Fibroblast of lung (primary cell): ENCODE measurements around the gene DBH. TPM values are rescaled to one million over a fixed set of nuclear protein-coding genes. Genes with fewer than 3 reads are reported as not detected.

Experiments
- DNase-seq, 2 donors: peaks; one replicate each; pipeline versions ENCODE4 v3.0.0 to v3.0.0-alpha.2; 2010; ENCODE audit warnings: low read depth in 2 of 2
- H2AFZ ChIP-seq: 2 replicates; pipeline ENCODE4 v1.5.1; 2012; ENCODE audit warnings: low read length, control low read depth, inconsistent platforms
- H3K27ac ChIP-seq: 2 replicates; pipeline ENCODE4 v1.5.1; 2011; ENCODE audit warnings: low read length, control low read depth; ENCODE audit not compliant: insufficient read depth
- H3K27me3 ChIP-seq: 2 replicates; pipeline ENCODE4 v1.5.1; 2011; ENCODE audit warnings: mild to moderate bottlenecking, low read length; ENCODE audit not compliant: control insufficient read depth, insufficient read depth
- H3K36me3 ChIP-seq: 2 replicates; pipeline ENCODE4 v1.5.1; 2011; ENCODE audit warnings: low read length; ENCODE audit not compliant: control insufficient read depth, insufficient read depth
- H3K4me1 ChIP-seq: 2 replicates; pipeline ENCODE4 v1.5.1; 2011; ENCODE audit warnings: low read length; ENCODE audit not compliant: control insufficient read depth, insufficient read depth; ENCODE audit errors: extremely low read depth
- H3K4me2 ChIP-seq: 2 replicates; pipeline ENCODE4 v1.5.1; 2011; ENCODE audit warnings: low read length, control low read depth; ENCODE audit not compliant: insufficient read depth; ENCODE audit errors: extremely low read depth
- H3K4me3 ChIP-seq, 4 experiments: fragments of 200-600 bp in 1 of 4; sonication (generic) in 1 of 4; replicated peaks in 1 of 4; 2 replicates each; pipeline ENCODE4 v1.5.1; 2011 to 2016; ENCODE audit warnings: low read length in 4 of 4, low read depth in 3 of 4, mild to moderate bottlenecking in 3 of 4, control low read depth in 2 of 4, inconsistent platforms in 1 of 4, mixed read lengths in 1 of 4; ENCODE audit not compliant: insufficient read depth in 1 of 4; ENCODE audit errors: control extremely low read depth in 1 of 4
- H3K79me2 ChIP-seq: 2 replicates; pipeline ENCODE4 v1.5.1; 2012; ENCODE audit warnings: mild to moderate bottlenecking, low read length, inconsistent platforms; ENCODE audit not compliant: control insufficient read depth, insufficient read depth
- H3K9ac ChIP-seq: 2 replicates; pipeline ENCODE4 v1.5.1; 2011; ENCODE audit warnings: mild to moderate bottlenecking, low read length, control low read depth; ENCODE audit not compliant: insufficient read depth
- H3K9me3 ChIP-seq: 2 replicates; pipeline ENCODE4 v1.5.1; 2012; ENCODE audit warnings: low read depth, low read length; ENCODE audit not compliant: control insufficient read depth, insufficient read depth
- H4K20me1 ChIP-seq: 2 replicates; pipeline ENCODE4 v1.5.1; 2011; ENCODE audit warnings: low read length; ENCODE audit not compliant: control insufficient read depth, insufficient read depth; ENCODE audit errors: extremely low read depth
- CTCF ChIP-seq, 2 donors: IDR thresholded peaks in 1 of 2; conservative IDR thresholded peaks in 1 of 2; 1 replicate in 1 of 2; 2 replicates in 1 of 2; pipeline ENCODE4 v1.5.1; 2011 to 2012; ENCODE audit warnings: low read length in 2 of 2, control low read depth in 1 of 2, inconsistent platforms in 1 of 2, low read depth in 1 of 2, mild to moderate bottlenecking in 1 of 2
- EZH2 ChIP-seq: IDR thresholded peaks from 2 replicates; pipeline ENCODE4 v1.5.1; 2012; ENCODE audit warnings: low read length, control low read depth, mild to moderate bottlenecking; ENCODE audit errors: missing control alignments
- polyA plus RNA-seq, 2 donors: library from polyadenylated mRNA; depleted of rRNA in 1 of 2; stranded (reverse) in 1 of 2; unstranded in 1 of 2; fragments of >200 nt; gene quantifications; 2 replicates each; pipeline ENCODE4 v1.2.1, GENCODE V29; 2011 to 2012; ENCODE audit warnings: missing spikeins in 1 of 2
- total RNA-seq: library from RNA; depleted of rRNA; stranded (reverse); fragments of >200 nt; gene quantifications from 2 replicates; pipeline ENCODE4 v1.2.1, GENCODE V29; 2014

Gene DBH
- total and polyA plus RNA-seq, 2 donors (not counting 1 experiment from before 2014, with no cell fraction given) = not detected

DNA sequence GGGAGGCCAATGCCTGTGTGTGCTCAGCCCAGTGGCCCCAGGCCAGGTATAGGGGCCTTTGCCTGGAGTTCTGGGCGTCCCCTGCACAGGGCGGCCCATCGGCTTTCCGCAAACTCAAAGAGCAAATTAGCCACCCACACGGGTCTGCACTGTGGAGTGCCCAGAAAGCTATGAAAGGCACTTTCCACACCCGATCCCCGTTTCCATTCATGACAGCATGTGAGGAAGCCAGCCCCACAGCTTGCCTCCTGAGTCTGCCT is 5.2 kb downstream of the DBH start:
- no peaks in the 10 kb centered on the region for H3K4me1 ChIP-seq
- no peaks in the 10 kb centered on the region for H3K36me3 ChIP-seq
- H4K20me1 ChIP-seq = no peaks in the 10 kb centered on the region
- H3K4me2 ChIP-seq = no peak overlapping the region
- H3K27ac ChIP-seq = no peak overlapping the region
- no peak overlapping the region for H2AFZ ChIP-seq
- no peak overlapping the region for H3K4me3 ChIP-seq
- DNase-seq = no peak
- H3K9ac ChIP-seq = no peak overlapping the region
- no peaks in the 10 kb centered on the region for H3K9me3 ChIP-seq
- no peaks in the 10 kb centered on the region for H3K79me2 ChIP-seq
- no peaks in the 10 kb centered on the region for H3K27me3 ChIP-seq
- no peak for TF ChIP-seq CTCF (conservative IDR thresholded peaks at IDR 0.05 in 1 of 2, IDR thresholded peaks at IDR 0.05 in 1 of 2; ENCODE audit: low read depth in 1 of 2, low read length in 2 of 2)
- TF ChIP-seq EZH2 = no peak

GRCh38 chr9:133641861-133642595 is 5.9 kb downstream of the DBH start:
- no peaks in the 10 kb centered on the region for H3K79me2 ChIP-seq
- H3K36me3 ChIP-seq = no peaks in the 10 kb centered on the region
- DNase-seq = no peak
- no peaks in the 10 kb centered on the region for H3K9me3 ChIP-seq
- H3K27ac ChIP-seq = no peak overlapping the region
- H2AFZ ChIP-seq = no peak overlapping the region
- TF ChIP-seq EZH2 (no peak), CTCF (conservative IDR thresholded peaks at IDR 0.05 in 1 of 2, IDR thresholded peaks at IDR 0.05 in 1 of 2; ENCODE audit: low read depth in 1 of 2, low read length in 2 of 2) (no peak)
- no peak overlapping the region for H3K4me2 ChIP-seq
- H3K4me1 ChIP-seq = no peaks in the 10 kb centered on the region
- no peaks in the 10 kb centered on the region for H3K27me3 ChIP-seq
- H4K20me1 ChIP-seq = no peaks in the 10 kb centered on the region
- H3K9ac ChIP-seq = no peak overlapping the region
- no peak overlapping the region for H3K4me3 ChIP-seq

DNA sequence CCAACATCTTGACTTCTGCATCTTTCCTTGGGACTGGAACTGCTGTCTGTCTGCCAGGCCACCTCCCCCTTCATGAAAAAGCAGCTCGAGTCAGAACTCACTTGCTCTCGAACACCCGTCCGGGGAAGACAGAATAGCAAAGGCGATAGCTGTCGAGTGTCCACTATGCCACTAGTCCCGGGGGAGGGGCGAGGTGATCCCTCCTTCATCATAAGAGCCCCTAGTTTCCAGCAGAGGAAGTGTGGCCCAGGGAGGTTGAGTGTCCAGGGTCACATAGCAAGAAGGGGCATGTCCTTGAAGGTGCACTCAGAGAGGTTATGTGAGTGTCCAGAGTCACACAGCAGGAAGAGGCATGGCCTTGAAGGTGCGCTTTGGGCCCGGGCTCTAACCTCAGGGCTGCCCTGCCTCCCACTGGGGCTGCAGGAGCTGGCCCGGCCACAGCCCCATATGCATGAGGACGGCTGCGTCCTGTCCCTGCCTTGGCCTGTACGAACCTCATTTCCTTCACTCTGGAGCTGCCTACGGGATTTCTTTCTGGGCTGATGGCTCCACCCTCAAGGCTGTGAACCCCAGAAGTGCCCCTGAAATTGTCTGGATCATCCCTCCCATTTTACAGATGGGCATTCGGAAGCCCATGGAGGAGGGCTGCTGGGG is 6.7 kb downstream of the DBH start:
- Histone ChIP-seq H3K27ac (no peak overlapping the region), H3K4me2 (no peak overlapping the region), H3K4me1 (no peaks in the 10 kb centered on the region), H3K79me2 (no peaks in the 10 kb centered on the region), H4K20me1 (no peaks in the 10 kb centered on the region), H3K9ac (no peak overlapping the region), H3K9me3 (no peaks in the 10 kb centered on the region), H3K36me3 (no peaks in the 10 kb centered on the region), H3K4me3 (no peak overlapping the region), H2AFZ (no peak overlapping the region), H3K27me3 (no peaks in the 10 kb centered on the region)
- TF ChIP-seq CTCF (conservative IDR thresholded peaks at IDR 0.05 in 1 of 2, IDR thresholded peaks at IDR 0.05 in 1 of 2; ENCODE audit: low read depth in 1 of 2, low read length in 2 of 2) = no peak
- TF ChIP-seq EZH2 = no peak
- no peak for DNase-seq
